HUES6 (cell line): Measurements from ENCODE around the gene ZBTB17.
"Not testable (repeated sequence)": the region's sequence is repeated elsewhere in the genome, so short reads cannot be mapped to it uniquely, and the experiment has no call there.

Experiments
- H3K27ac ChIP-seq: 2 replicates; pipeline ENCODE4 v1.7.0; 2013; ENCODE audit warnings: low read depth, mild to moderate bottlenecking, low read length, inconsistent platforms
- H3K27me3 ChIP-seq: 2 replicates; pipeline ENCODE4 v1.6.1; 2013; ENCODE audit warnings: low read length; ENCODE audit not compliant: control insufficient read depth, insufficient read depth
- H3K36me3 ChIP-seq: 2 replicates; pipeline ENCODE4 v1.6.1; 2013; ENCODE audit warnings: low read length; ENCODE audit not compliant: control insufficient read depth, insufficient read depth
- H3K4me1 ChIP-seq: 2 replicates; pipeline ENCODE4 v1.6.1; 2013; ENCODE audit warnings: low read length; ENCODE audit not compliant: control insufficient read depth, insufficient read depth
- H3K4me3 ChIP-seq: 2 replicates; pipeline ENCODE4 v1.5.1; 2013; ENCODE audit warnings: low read depth, low read length
- H3K9ac ChIP-seq: one replicate; pipeline ENCODE4 v1.6.1; 2013; ENCODE audit warnings: mild to moderate bottlenecking, low read length
- H3K9me3 ChIP-seq: 2 replicates; pipeline ENCODE4 v1.6.1; 2013; ENCODE audit warnings: low read depth, low read length; ENCODE audit not compliant: control insufficient read depth, insufficient read depth

Gene ZBTB17

DNA sequence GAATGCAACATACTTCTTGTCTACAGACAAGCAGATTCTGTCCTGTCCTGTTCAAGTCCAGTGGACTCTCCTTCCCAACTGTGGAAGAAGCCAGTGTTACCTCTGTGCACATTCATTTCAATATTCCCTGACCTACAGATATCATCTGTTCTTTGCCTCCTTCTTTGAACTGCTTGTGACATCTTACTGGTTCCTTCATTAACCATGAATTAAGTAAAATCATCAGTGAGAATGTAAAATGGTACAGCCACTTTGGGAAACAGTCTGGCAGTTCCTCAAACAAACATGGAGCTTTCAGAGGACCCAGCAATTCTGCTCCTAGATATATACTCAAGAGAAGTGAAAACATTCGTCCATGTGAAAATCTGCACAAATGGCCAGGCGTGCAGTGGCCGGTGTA lies 34.9 kb upstream of the ZBTB17 start:
- no peaks in the 10 kb centered on the region for H3K27me3 ChIP-seq
- H3K4me1 ChIP-seq = peaks cover 32% of the 10 kb centered on the region
- no peaks in the 10 kb centered on the region for H3K36me3 ChIP-seq
- H3K9me3 ChIP-seq = no peaks in the 10 kb centered on the region
- H3K27ac ChIP-seq = no peak overlapping the region
- H3K4me3 ChIP-seq = no peak overlapping the region
- H3K9ac ChIP-seq = no peak overlapping the region

DNA sequence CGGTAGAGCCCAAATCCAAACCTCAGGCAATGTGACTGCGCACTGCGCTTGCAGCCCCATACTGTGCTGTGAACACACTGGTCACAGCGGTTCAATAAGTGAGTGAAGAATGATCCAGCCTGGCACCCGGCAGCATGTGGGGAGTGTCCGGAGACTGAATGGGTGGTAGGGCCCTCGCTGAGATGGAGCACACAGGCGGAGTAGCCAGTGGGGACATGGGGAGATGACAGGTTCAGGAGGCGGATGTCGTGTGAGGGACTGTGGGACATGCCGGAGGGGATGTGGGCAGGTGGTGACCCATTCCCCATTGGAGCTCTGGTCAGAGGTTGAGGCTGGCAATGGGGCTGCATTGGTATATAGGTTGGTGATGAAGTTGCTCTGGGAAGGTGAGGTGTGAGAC lies 33.8 kb upstream of the ZBTB17 start:
- no peaks in the 10 kb centered on the region for H3K27me3 ChIP-seq
- H3K27ac ChIP-seq = no peak overlapping the region
- no peak overlapping the region for H3K4me3 ChIP-seq
- H3K9ac ChIP-seq = no peak overlapping the region
- H3K36me3 ChIP-seq = no peaks in the 10 kb centered on the region
- H3K9me3 ChIP-seq = no peaks in the 10 kb centered on the region
- peaks cover 21% of the 10 kb centered on the region for H3K4me1 ChIP-seq

DNA sequence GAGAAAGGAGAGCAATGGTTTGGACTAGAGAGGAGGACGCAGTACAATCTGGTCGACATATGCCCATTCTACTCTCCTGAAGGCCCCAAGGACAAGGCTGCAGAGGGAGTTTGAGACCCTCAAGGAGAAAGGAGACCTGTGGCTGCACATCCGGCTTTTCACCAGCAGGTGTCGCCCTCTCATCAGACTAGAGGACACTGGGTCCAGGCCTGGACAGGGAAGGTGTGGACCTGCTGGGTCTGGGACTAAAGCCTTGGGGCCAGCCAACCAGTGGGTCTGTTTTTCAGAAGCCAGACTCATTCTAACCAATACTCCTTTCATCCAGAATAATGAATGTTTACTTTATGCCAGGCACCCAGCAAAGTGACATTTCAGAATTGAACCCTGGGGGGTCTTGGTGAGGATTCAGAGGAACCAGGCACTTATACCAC lies 33.1 kb upstream of the ZBTB17 start:
- H3K27me3 ChIP-seq = no peaks in the 10 kb centered on the region
- H3K4me3 ChIP-seq = no peak overlapping the region
- no peak overlapping the region for H3K9ac ChIP-seq
- H3K4me1 ChIP-seq = peaks cover 17% of the 10 kb centered on the region
- H3K36me3 ChIP-seq = no peaks in the 10 kb centered on the region
- no peak overlapping the region for H3K27ac ChIP-seq
- no peaks in the 10 kb centered on the region for H3K9me3 ChIP-seq

DNA sequence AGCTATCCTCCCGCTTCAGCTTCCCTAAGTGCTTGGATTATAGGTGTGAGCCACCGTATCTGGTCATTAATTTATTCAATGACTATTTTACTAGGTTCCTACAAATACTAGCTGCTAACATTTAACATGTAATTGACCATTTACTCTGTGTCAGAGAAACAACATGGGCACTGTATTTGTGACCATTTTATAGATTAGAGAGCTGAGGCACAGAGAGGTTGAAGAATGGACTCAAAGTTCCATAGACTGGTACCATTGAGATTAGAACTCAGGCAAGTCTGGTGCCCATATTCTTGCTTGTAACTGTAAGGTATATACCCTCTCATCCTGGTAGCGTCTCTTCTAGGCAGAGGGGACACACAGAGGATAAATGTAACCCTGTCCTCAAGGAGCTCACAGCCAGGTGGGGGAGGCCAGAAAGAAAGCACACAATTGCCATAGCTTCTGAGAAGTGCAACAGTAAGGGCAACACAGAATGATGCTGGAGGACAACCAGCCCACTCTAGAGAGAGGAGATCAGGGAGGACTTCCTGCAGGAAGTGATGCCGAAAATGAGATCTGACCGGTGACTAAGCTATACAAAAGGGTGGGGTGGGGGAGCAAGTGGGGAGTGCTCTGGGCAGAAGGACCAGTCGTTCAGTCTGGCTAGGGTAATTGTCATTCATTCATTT lies 31.9 kb upstream of the ZBTB17 start:
- no peak overlapping the region for H3K9ac ChIP-seq
- no peak overlapping the region for H3K4me3 ChIP-seq
- H3K4me1 ChIP-seq = peaks cover 13% of the 10 kb centered on the region
- H3K27ac ChIP-seq = no peak overlapping the region
- no peaks in the 10 kb centered on the region for H3K9me3 ChIP-seq
- no peaks in the 10 kb centered on the region for H3K27me3 ChIP-seq
- no peaks in the 10 kb centered on the region for H3K36me3 ChIP-seq

DNA sequence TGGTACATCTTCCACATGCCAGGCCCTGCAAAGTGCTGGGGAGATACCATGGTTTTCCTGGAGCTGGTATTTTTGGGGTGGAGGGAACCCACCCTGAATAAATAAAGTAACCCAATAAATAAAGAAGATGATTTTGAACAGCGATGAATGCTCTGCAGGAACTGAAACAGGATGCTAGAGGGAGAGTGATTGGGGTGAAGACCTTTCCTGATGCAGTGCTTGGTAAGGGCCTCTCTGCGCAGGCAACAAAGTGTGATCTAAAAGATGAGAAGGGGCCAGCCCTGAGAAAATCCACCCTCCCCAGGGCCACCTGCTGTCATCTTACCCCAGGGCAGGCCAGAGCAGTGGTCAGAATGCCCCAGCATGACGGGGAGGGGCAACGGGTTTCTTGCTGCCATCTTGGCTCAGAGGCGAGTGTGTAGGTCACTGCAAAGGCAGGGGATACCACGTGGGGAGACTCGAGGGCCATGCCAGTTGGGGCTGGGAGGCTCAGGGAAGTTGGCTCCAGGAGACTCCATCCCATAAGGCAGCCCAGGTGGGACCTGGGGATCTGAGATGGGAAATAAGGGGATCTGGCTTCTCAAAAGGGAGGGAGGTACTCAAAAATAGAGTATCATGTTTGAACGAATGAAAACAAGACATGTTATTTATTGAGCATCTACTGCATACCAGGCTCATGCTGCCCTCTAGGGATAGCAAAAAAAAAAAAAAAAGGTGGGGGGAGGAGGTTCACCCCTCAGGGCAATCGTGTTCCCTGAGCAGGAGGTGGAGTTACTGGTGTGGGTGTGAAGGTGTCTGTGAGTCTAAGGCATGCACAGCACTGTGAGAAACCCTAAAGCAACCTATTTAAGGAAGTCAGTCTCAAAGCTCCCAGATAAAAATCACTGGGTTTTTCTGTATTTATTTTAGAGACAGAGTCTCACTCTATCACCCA lies 30.9 kb upstream of the ZBTB17 start:
- Histone ChIP-seq H3K27me3 (no peaks in the 10 kb centered on the region), H3K27ac (no peak overlapping the region), H3K36me3 (no peaks in the 10 kb centered on the region), H3K9ac (no peak overlapping the region), H3K9me3 (no peaks in the 10 kb centered on the region), H3K4me1 (peaks cover 6% of the 10 kb centered on the region; the same call in 1 of the 2 replicates), H3K4me3 (no peak overlapping the region)

DNA sequence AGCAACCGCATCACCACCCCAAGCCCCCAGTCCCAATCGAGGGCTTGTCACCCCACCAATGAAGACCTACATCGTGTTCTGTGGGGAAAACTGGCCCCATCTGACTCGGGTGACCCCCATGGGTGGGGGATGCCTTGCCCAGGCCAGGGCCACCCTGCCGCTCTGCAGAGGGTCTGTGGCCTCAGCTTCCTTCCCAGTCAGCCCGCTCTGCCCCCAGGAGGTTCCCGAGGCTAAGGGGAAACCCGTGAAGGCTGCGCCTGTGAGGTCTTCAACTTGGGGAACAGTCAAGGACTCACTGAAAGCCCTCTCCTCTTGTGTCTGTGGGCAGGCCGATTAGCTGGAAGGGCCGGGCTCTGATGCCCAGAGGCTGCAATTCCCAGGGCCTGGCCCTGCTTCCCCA lies 30.1 kb upstream of the ZBTB17 start:
- Histone ChIP-seq H3K36me3 (no peaks in the 10 kb centered on the region), H3K27me3 (no peaks in the 10 kb centered on the region), H3K27ac (no peak overlapping the region), H3K4me1 (peaks cover 6% of the 10 kb centered on the region; the same call in 1 of the 2 replicates), H3K9ac (no peak overlapping the region), H3K9me3 (no peaks in the 10 kb centered on the region), H3K4me3 (no peak overlapping the region)

DNA sequence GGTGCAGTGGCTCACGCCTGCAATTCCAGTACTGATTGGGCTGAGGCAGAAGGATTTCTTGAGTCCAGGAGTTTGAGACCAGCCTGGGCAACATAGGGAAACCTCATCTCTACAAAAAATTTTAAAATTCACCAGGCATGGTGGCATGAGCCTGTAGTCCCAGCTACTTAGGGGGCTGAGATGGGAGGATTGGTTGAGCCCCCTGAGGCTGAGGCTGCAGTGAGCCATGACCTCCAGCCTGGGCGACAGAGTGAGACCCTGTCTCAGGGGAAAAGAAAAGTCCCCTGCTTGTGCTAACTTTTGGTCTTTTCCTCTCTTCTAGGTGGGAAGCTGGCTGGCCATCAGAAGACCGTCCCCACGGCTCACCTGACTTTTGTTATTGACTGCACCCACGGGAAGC lies 29.7 kb upstream of the ZBTB17 start:
- Histone ChIP-seq H3K27me3 (no peaks in the 10 kb centered on the region), H3K9me3 (no peaks in the 10 kb centered on the region), H3K4me1 (peaks cover 6% of the 10 kb centered on the region; the same call in 1 of the 2 replicates), H3K27ac (no peak overlapping the region), H3K9ac (no peak overlapping the region), H3K4me3 (no peak overlapping the region), H3K36me3 (no peaks in the 10 kb centered on the region)

DNA sequence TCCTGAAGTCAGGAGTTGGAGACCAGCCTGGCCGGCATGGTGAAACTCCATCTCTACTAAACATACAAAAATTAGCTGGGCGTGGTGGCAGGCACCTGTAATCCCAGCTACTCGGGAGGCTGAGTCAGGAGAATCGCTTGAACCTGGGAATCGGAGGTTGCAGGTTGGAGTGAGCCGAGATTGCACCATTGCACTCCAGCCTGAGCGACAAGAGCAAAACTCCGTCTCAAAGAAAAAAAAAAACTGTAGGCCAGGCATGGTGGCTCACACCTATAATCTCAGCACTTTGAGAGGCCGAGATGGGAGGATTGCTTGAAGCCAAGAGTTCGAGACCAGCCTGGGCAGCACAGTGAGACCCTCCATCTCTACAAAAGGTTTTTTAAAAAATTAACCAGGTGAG lies 25.4 kb upstream of the ZBTB17 start:
- not testable (repeated sequence) for H3K4me1 ChIP-seq, H3K4me3 ChIP-seq, H3K27me3 ChIP-seq, H3K9me3 ChIP-seq, H3K9ac ChIP-seq, H3K36me3 ChIP-seq, H3K27ac ChIP-seq

DNA sequence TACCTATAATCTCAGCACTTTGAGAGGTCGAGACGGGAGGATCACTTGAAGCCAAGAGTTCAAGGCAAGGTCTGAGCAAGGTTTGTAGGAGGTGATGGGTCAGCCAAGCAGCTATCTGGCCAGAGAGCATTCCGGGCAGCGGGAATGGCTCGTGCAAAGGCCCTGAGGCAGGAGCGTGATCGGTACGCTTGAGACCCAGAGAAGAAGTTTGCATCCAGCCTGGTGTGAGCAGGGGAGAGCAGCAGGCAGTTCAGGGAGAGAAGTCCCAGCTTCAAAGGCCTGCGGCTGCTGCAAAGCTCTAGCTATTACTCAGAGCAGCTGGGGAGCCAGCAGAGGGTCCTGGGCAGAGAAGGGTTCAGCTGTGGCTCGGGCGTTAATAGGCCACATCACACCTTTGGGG lies 23.0 kb upstream of the ZBTB17 start:
- no peaks in the 10 kb centered on the region for H3K36me3 ChIP-seq
- H3K4me3 ChIP-seq = no peak overlapping the region
- H3K9me3 ChIP-seq = no peaks in the 10 kb centered on the region
- no peak overlapping the region for H3K27ac ChIP-seq
- peaks cover 3% of the 10 kb centered on the region; the same call in 1 of the 2 replicates for H3K4me1 ChIP-seq
- H3K27me3 ChIP-seq = no peaks in the 10 kb centered on the region
- H3K9ac ChIP-seq = no peak overlapping the region

DNA sequence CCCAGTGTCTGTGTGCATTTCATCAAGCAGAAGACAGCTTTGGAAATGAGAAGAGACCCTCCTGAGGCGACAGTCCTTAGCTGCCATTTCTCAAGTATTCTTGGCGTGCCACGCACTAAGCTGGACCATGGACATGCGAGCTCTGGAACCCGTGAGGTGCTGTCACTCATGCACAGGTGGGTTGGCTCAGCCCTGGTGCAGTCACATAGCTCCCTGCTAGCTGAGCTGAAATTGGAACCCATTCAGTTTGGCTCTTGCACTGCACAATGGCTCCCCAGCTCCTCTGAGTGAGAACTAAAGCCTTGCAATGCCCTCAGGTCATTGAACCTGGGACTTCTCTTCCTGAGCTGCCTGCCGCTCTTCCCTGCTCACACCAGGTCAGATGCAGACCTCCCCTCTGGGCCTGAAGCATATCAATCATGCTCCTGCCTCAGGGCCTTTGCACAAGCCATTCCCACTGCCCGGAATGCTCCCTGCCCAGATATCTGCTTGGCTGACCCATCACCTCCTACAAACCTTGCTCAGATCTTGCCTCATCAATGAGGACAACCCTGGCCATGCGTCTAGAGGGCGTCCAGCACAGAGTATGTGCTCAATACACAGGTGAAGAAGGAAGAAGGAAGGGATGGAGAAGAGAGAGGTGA lies 21.9 kb upstream of the ZBTB17 start:
- Histone ChIP-seq H3K36me3 (no peaks in the 10 kb centered on the region), H3K9ac (no peak overlapping the region), H3K27me3 (no peaks in the 10 kb centered on the region), H3K4me3 (no peak overlapping the region), H3K27ac (no peak overlapping the region), H3K9me3 (no peaks in the 10 kb centered on the region), H3K4me1 (no peaks in the 10 kb centered on the region)

DNA sequence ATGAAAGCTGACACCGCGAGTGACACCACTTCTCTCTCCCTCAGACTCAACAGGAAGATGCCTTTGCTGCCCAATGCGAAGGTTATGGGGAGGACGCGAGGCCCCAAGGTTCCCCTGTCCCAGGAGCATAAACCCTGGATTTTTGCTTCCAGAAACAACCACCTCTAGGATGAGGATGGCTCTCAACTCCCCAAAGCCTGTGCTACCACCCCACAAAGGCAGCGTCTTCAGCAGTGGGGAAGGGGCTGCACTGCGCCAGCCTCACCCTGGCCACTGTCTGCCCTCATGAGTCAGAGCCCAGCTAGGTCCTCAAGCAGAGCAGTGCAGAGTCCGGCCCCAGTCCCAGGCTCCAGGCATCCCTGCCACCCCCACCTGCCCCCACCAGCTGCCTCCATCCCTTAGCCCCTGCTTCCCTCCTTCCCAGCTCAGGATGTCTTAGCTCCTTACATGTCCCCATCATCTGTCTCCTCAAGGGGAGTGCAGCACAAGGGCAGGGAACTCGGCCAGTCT lies 21.2 kb upstream of the ZBTB17 start:
- Histone ChIP-seq H3K36me3 (no peaks in the 10 kb centered on the region), H3K4me3 (no peak overlapping the region), H3K9ac (no peak overlapping the region), H3K9me3 (no peaks in the 10 kb centered on the region), H3K27ac (no peak overlapping the region), H3K27me3 (no peaks in the 10 kb centered on the region), H3K4me1 (no peaks in the 10 kb centered on the region)
